Jurkat, Clone E6-1 (cell line): ENCODE measurements around the gene CHCT1.

Source experiments
- DNase-seq: peaks from one replicate; pipeline ENCODE4 v3.0.0-alpha.2; 2011; ENCODE audit warnings: low read depth, low spot score
- H3K4me3 ChIP-seq: 2 replicates; pipeline ENCODE4 v1.5.1; 2011; ENCODE audit warnings: mild to moderate bottlenecking, low read length, control low read depth, moderate library complexity

CHCT1 gene

GRCh38 chr17:60473788-60474187 lies 51.5 kb downstream of the CHCT1 start:
- no peak overlapping the region for H3K4me3 ChIP-seq
- DNase-seq, result no peak
